Activated T-cell treated with anti-CD3 and anti-CD28 coated beads, Interleukin-2, amount 50 U/mL, for 48 hours (primary cell): ENCODE results near the gene NAMPT.
"Not testable (repeated sequence)": the region's sequence is repeated elsewhere in the genome, so short reads cannot be mapped to it uniquely, and the experiment has no call there.

ENCODE experiments used
- DNase-seq, 2 experiments: peaks; one replicate each; pipeline ENCODE4 v3.0.0-alpha.2; 2020

Gene NAMPT

DNA sequence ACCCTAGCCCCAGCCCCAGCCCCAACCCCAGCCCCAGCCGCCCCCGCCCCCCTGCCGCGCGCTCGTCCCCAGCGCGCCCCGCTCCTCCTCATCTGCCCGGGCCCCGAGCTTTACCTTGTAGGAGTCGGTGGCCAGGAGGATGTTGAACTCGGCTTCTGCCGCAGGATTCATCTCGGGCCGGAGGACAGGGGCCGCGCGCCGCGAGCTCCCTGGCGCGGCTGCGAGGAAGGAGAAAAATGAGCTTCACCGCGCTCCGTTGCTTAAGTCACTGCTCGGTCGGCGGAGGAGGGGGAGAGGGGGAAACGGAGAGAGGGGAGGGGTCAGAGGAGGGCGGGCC is at the start of gene NAMPT:
NAMPT (minus strand) TSS at position 270 of the 337 bp plus-strand sequence; CDS start at position 171, 99 bp downstream.
- no peak for DNase-seq

DNA sequence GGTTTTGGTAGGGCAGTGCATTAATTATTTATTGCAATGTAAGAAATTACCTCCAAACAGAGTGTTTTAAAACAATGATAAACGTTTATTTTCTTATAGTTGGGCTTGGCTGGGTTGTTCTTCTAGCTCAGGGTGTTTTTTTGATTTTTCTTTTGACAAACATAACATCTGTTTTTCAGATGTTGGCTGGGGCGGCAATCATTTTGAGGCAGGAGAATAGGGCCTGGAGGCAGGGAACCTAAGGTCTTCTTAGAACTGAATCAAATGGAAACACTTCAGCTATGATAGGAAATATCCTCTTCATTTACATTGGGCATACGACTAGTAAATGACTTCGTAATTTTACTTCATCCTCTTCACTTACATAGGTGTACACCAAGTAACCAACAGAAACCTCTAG is 47.4 kb upstream of the NAMPT start:
- no peak for DNase-seq

DNA sequence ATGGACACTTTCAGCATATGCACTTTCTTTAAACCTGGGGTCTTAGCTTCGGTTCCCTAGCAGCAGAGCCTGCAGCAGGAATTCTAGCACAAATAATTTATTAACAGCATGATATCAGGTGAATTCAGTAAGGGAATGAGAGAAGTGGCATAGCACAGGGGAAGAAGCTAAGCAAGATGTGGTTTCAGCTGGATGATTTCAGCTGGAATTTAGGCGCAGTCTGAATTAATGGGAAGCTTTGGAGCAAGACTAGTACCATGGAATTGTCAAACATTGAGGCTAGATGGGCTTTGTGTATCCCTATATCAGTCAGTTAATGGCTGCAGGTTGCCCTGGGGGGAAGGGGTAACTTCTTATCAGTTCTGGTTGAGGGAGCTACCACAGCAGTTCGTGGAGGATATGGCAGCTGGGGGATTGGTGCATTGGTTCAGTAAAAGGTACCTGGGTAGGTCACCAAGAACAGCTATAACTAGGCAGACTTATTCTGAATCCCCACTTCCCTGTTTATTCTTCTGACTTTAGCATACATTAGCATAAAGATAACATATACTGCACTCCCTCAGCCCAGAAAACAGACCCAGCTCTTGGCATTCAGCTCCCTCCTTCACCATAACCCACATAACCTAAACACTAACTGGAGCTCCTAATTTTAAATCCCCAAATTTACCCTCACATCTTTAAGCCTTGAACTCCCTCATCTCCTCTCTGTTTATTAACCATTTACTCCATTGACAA is 46.8 kb upstream of the NAMPT start:
- no peak for DNase-seq

DNA sequence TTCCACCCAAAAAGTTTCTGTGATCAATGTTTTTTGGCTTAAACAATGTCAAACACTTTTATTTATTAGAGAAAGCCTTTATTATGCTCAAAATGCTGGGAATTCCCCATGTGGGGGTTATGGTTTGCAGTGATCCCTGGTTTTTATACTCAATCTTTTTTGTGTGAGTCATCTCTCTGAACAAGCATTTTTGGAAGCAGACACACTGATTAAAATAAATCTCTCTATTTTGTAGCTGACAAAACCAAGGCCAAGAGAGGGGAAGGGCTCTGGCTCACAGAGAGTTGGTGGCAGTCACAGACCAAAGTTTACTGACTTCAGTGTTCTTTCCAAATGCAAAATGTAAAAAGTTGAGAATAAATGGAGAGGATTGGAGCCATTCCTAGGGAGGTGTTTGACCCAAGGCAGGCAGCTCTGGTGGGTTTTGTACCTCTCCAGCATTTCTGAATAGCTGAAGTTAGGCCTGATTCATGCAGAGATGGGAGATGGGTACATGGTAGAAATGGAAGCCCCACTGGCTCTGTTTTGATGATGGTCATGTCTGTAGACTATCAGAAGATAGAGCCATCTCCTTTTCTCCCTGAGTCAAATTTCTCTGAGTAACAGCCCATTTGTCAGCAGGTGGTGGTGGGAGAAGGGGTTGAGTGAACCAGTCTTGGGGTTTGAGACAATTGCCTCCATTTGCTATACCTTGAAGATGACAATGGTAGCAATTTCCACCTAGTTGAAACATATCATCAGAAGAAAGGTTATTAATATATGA is 45.4 kb upstream of the NAMPT start:
- no peak for DNase-seq

DNA sequence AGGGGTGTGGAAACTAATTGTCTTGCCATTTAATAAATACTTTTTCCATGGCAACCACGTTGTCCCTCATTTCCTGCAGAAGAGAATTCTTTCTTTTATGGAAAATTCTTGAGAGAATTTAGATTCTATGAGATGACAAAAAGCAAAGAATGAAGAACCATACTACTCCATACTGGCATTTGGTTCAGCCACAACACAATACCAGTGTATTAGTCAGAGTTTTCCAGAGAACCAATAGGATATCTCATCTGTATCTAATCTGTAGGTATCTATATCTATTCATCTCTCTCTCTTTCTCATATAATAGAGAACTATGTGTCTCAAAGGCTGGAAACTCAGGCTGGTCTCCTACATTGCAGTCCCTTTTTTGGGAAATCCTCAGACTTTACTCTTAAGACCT is 44.6 kb upstream of the NAMPT start:
- DNase-seq = no peak

DNA sequence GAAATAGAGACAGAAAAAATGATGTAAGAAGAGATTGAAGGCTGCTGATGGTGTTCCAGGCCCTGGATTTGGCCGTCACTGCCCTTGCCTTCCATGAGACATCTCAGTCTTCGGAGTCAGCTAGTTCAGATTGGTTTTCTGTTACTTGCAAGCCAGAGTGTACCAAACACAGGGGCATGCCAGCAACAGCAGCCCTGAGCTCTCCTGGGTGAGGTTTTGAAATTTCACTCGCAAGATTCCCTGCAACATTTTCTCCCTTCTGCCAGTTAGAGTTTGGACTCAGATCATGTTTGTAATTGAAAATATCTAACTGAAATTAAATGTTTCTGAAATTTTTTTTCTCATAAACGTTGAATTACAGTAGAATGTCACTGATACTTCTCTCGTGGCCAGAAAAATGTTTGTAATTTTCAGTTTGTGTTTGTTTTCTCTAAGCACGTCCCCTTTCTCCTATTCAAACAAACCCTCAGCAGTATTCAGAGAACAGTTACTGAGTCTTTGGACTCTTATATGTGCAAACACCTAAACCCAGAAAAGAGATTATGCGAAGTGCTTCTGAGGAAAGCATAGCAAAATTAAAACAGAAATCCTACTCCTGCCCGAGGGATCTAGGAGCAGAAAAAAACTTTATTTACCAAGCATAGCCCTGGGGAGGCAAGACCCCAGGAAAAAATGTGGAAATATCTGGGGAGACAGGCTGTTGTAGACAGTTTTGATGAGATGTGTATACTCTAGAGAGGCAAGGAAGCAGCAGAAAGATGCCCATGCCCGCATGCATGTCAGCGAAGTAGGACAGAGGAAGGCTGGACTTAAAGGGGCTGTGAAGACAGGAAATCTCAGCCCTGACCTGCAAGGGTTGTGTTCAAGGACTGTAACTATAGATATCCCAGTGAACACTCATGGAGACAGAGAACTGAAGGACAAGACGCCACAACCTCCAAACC is 43.0 kb upstream of the NAMPT start:
- DNase-seq = no peak

DNA sequence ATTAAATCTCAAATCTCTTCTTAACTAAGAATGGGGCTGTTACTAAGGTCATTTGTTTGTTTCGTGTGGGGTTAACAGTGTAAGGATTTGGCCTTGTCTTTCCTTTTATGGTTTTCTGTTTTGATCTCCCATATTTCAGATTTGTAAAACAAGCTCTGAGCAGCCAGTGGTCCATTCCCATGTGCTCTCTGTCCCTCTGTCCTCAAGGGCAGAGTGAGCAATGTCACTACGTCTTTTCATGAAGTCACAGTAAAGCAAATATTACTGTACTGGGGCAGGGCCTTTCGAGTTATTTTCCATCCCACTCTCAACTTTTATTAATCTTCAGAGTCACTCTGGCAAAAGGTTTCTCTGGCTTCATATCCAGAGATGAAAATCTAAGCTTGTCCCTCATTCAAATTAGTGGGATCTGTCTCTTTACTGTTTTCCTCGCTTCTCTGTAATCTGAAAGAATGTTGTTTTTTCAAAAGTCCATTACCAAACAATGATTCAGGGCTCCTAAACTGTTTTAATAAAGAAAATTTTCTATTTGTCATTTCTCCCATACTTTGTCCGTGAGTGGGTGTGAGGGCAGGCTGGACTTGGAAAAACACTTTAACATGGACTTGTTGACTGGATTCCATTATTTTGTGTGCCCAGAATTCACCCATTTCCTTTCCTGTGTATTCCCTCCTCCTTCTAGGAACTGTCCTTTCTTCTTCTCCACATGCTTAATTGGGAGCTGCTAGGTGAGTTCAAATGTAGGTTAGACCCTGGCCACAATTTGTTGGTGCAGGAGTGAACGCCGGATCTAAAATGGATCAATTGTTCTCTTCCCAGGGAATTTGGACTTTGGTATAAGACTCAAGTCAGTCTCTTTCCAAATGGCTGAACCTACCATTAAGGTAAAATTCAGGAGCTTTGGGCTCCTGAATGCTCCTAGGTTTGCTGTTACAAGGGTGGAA is 42.1 kb upstream of the NAMPT start:
- DNase-seq = no peak

DNA sequence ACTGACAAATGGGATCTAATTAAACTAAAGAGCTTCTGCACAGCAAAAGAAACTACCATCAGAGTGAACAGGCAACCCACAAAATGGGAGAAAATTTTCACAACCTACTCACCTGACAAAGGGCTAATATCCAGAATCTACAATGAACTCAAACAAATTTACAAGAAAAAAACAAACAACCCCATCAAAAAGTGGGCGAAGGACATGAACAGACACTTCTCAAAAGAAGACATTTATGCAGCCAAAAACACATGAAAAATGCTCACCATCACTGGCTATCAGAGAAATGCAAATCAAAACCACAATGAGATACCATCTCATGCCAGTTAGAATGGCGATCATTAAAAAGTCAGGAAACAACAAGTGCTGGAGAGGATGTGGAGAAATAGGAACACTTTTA is 39.7 kb upstream of the NAMPT start:
- DNase-seq = not testable (repeated sequence)

DNA sequence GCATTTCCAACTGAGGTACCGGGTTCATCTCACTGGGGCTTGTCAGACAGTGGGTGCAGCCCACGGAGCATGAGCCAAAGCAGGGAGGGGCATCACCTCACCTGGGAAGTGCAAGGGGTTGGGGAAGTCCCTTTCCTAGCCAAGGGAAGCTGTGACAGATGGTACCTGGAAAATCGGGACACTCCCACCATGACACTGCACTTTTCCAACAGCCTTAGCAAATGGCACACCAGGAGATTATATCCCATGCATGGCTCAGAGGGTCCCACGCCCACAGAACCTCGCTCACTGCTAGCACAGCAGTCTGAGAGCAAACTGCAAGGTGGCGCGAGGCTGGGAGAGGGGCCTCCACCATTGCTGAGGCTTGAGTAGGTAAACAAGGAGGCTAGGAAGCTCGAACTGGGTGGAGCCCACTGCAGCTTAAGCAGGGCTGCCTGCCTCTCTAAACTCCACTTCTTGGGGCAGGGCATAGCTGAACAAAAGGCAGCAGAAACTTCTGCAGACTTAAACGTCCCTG is 35.5 kb upstream of the NAMPT start:
- not testable (repeated sequence) for DNase-seq

DNA sequence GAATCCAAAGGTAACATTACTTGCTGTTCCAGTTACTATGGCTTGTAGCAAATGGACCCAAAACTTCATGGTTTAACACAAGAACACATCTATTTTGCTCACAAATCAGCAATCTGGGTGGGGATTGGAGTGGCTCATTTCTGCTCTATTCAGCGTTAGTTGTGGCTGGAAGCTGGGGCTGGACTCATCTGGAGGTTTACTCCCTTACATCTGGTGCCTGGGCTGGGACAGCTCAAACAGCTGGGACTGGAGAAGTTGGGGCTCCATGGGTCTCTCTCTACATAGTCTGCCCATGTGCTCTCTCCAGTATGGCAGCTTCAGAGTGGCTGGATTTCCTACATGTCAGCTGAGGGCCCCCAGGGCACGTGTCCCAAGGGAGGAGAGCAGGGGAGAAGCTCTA is 33.7 kb upstream of the NAMPT start:
- DNase-seq = no peak

DNA sequence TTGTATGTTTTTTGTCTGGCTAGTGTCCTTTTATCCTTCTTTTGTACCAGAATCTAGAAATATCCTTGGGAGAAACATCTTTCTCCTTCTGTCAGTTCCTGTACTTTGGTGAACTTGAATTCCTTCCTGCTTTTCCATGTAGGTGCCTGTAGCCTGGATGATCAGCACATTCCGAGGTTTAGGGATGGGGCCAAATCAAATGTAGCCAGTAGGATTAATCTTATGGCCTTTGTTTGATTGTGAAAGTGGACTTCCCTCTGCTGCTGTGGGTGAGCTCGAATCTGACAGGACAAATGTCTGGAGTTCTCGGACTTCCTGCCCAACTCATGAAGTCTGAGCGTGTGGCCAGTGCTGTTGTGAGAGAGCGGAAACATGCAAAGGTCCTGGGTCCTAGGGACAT is 33.2 kb upstream of the NAMPT start:
- DNase-seq = no peak

DNA sequence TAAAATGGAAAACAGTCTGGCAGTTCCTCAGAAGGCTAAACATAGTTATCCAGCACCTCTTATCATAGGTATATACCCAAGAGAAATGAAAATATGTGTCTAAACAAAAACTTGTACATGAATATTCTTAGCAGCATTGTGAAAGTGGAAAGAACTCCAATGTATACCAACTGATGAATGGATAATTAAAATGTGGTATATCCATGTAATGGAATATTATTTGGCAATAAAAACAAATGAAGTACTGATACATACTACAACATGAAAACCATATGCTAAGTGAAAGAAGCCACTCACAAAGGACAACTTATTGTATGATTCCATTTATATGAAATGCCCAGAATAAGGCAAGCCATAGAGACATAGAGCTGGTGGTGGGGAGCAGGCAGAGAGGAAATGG is 32.2 kb upstream of the NAMPT start:
- no peak for DNase-seq

DNA sequence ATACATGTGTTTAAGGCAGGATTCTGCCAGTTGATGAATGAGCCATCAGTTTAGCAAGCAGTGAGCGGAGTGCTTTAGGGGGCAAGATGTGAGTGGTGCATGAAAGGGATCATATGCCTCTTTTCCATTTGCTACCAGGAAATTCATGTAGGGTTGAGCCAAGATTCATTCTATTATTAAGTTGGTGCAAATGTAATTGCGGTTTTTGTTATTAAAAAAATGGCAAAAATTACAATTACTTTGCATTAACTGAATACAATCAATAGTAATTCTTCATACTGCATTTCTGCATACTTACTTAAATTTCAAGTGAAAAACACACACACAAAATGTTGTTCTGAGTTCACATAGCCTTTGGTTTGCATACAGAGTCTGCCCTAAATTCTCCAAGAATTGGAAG is 30.1 kb upstream of the NAMPT start:
- DNase-seq = no peak

DNA sequence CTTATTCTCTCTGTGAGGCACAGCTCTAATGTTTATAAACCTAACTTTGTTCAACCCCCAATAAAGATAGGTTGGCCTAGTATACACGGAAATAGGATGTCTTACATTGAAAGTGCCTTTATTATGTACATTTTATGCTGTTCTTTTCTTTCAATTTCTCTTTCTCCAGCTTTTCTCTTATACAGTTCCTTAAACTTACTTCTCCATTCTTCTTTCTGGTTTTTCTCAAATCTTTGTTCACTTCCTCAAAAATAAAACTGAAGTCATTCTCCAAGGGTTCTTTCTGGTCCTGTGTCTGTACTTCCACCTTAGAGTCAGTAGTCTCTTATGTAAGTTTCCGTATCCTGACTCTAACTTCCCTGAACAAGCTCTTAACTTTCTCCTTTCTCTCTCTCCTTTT is 29.2 kb upstream of the NAMPT start:
- DNase-seq = no peak

DNA sequence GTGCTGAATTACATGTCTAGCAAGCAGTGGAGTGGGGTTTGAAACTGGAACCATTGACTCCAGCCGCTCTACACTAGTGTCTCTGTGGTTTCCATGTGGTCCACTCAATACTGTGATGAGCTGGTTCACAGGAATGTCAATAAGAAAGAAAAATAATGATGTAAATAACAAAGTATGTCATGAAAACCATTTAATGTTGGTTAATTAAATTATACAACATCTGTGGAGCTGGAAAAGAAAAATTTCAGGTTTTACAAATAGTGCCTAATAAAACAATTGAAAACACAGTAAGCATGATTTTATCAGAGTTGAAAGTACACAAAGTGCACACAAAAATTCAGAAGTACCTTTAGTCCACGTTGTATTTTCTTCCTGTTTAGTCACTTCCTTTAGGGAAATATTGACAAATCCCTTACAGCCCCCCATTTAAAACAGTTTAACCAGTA is 28.7 kb upstream of the NAMPT start:
- DNase-seq = no peak

DNA sequence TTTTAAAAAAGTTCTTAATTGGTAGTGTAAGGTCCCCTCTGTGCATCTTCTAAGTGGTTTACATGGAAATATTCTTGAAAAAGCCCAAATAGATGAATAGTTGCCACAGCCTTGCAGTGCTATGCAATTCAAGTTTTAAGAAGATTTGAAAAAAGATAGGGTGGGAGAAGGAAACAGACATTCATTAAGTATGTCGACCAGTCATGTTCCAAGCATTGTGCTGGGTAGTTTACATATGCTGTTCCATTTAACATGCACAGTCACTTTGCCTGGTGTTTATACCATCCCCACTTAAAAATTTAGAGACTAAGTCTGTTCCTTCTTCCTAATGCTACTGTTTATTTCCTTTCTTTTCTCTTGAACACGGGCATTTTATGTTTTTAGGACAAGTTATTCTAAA is 28.1 kb upstream of the NAMPT start:
- DNase-seq = no peak

DNA sequence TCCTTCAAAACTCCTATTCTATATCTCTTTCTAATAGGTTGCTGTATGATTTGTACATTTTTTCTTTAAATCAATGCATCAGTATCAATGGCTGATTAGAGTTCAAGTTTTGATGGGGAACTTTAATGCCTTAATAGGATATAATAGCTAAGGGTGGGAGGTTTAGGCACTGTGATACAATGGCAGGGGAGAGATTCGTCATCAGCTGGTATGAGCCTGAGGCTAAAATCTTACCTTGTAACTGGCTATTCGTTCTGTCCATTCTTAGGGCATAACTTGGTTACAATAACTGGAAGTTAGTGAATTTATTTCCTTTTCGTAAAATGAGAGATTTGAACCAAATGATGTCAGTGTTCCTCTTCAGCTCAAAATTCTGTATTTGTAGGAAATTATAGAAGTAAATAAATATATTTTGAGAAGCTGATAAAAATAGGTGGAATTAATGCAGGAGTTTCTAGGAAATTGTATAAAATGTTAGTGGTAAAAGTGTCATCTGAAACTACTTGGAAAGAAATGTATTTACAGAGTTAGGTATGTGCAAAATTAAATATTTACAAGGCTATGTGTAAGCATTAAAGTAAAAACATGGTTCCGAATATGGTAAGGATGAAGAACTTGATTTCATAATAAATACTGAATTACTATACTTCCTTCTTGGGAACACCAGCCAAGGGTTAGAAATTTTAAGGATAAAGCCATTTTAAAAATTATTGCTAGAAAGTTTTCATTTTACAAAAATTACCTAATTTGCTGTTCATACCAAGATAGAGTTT is 27.5 kb upstream of the NAMPT start:
- DNase-seq = no peak

DNA sequence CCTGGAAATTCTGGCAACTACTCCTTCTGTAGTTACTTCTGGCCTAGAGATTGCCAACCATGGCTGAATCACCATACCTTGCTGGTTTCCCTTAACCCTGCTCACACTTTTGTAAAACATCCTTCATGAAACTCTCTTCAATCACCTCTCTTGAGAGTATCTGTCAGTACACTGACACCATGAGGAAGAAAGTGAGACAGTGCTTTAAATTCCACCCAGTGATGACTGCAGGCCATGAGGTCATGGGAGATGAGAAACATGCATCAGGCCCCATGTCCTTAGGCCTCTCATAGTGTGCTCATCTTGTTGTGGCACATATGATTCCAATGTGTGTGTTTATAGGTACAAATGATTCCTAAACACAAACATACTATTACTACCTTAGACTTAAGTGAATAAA is 24.6 kb upstream of the NAMPT start:
- peak in 1 of 2 experiments; percentile 19 for DNase-seq

DNA sequence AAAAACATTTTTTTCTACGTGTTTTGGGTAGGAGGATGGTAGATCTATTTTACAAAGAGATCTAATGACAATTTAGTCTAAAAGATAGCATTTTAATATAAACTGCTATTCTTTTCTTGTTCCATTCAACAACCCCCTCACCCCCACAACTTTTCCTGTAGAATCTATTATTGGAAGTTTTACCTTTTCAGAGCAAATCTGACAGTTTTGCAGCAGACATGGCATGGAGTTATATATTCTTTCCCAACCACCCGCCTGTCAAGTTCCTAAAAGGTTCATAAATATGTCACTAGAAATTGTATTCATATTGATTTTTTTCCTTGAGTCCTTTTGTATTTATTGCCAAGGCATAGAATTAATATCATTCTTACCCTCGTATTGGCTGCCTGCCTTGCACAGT is 21.5 kb upstream of the NAMPT start:
- DNase-seq = no peak

DNA sequence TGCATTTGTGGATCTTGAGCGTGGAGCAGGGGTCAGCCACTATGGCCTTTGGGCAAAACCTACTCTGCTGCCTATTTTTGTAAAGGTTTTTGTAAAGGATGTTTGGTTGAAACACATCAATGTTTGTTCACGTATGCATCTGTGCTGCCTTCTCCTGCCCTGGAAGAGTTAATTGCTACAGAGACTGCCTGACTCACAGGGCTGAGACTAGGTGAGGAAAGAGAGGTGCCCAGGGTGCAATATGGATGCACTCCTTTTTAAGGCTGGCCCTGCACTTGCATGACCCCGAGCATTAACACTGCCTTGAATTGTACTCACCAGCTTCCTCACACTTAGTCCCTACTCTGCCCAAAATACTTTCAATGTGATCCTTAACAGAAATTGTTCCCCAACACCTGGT is 20.9 kb upstream of the NAMPT start:
- DNase-seq = no peak

DNA sequence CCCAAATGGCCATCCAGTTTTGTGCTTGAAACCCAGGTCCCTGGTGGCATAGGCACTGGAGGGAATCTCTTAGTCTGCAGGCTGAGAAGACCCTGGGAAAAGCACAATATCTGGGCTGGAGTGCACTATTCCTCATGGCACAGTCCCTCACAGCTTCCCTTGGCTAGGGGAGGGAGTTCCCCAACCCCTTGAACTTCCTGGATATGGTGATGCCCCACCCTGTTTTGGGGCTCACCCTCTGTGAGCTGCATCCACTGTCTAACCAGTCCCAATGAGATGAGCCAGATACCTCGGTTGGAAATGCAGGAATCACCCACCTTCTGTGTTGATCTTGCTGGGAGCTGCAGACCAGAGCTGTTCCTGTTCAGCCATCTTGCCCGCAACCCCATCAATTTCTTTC is 19.8 kb upstream of the NAMPT start:
- DNase-seq = no peak
